Measurements from ENCODE around the gene EIF4A3.
"Not testable (repeated sequence)": the region's sequence is repeated elsewhere in the genome, so short reads cannot be mapped to it uniquely, and the experiment has no call there.

The EIF4A3 gene

GRCh38 chr17:80169784-80170500 is 23.0 kb upstream of the EIF4A3 start, which contains the start of gene CARD14:
Gene CARD14 (plus strand): TSS chr17:80170030. CDS start chr17:80181439, 11,409 bp downstream.
- DNase-seq: no peak

GRCh38 chr17:80169107-80169506 is 22.2 kb upstream of the EIF4A3 start:
- no peak for DNase-seq

GRCh38 chr17:80168371-80168770 is 21.4 kb upstream of the EIF4A3 start:
- DNase-seq: no peak

GRCh38 chr17:80166446-80166845 is 19.5 kb upstream of the EIF4A3 start:
- no peak for DNase-seq

GRCh38 chr17:80164185-80164584 is 17.3 kb upstream of the EIF4A3 start:
- no peak for DNase-seq

- DNase-seq: no peak
Observed at GRCh38 chr17:80163336-80163735, 16.4 kb upstream of the EIF4A3 start.

GRCh38 chr17:80160536-80160935 is 13.6 kb upstream of the EIF4A3 start:
- DNase-seq: no peak

- DNase-seq: no peak
Observed at GRCh38 chr17:80158846-80159245, 11.9 kb upstream of the EIF4A3 start.

- not testable (repeated sequence) for DNase-seq
Observed at GRCh38 chr17:80155600-80155999, 8.7 kb upstream of the EIF4A3 start.

- no peak for DNase-seq
Observed at GRCh38 chr17:80154166-80154565, 7.2 kb upstream of the EIF4A3 start.

GRCh38 chr17:80153004-80153403 is 6.1 kb upstream of the EIF4A3 start:
- DNase-seq: no peak

- no peak for DNase-seq
Observed at GRCh38 chr17:80152081-80152702, 5.3 kb upstream of the EIF4A3 start.

- no peak for DNase-seq
Observed at GRCh38 chr17:80151333-80151732, 4.4 kb upstream of the EIF4A3 start.

- peak; percentile 15 for DNase-seq
Observed at GRCh38 chr17:80146121-80147034, 550 bp downstream of the EIF4A3 start.

GRCh38 chr17:80145076-80146075 is 1.6 kb downstream of the EIF4A3 start:
- peak; percentile 17 for DNase-seq

GRCh38 chr17:80142929-80143328 is 4.0 kb downstream of the EIF4A3 start:
- no peak for DNase-seq

- no peak for DNase-seq
Observed at GRCh38 chr17:80141463-80142165, 5.3 kb downstream of the EIF4A3 start.

GRCh38 chr17:80138856-80139426 is 8.0 kb downstream of the EIF4A3 start:
- DNase-seq: no peak

- DNase-seq: no peak
Observed at GRCh38 chr17:80137131-80137530, 9.8 kb downstream of the EIF4A3 start.

- DNase-seq: no peak
Observed at GRCh38 chr17:80133626-80133970, 13.3 kb downstream of the EIF4A3 start.

GRCh38 chr17:80132906-80133625 is 13.9 kb downstream of the EIF4A3 start:
- DNase-seq: no peak

Measured in activated CD4-positive, alpha-beta T cell treated with anti-CD3 and anti-CD28 coated beads for 48 hours (primary cell).